MCF 10A (cell line): ENCODE measurements around the gene ADSL. TPM values are rescaled to one million over a fixed set of nuclear protein-coding genes. Genes with fewer than 3 reads are reported as not detected.

Source experiments
- BruUV-seq: library from RNA; stranded (reverse); fragments of 400-500 nt; replicated peaks from 2 replicates; lab custom pipeline; 2021; lab: Mats Ljungman, UMichigan
- CTCF ChIA-PET: fragments of 300-600 bp; sonication (Branson Sonifier 250); formaldehyde crosslinking; extraction: SDS; loops from one replicate; lab custom pipeline; 2021; ENCODE audit warnings: antibody characterized with exemption, inconsistent platforms; lab: Yijun Ruan, JAX
- POLR2A ChIA-PET: fragments of 300-600, 350-650 bp; sonication (Branson Sonifier 250); formaldehyde crosslinking; extraction: SDS; loops from one replicate; lab custom pipeline; 2020; ENCODE audit warnings: antibody characterized with exemption, inconsistent platforms; lab: Yijun Ruan, JAX
- DNase-seq: peaks from one replicate; pipeline ENCODE4 v3.0.0-alpha.2; 2018; ENCODE audit not compliant: unreplicated experiment
- H3K27ac Mint-ChIP-seq: one replicate; pipeline ENCODE4 v1.8.0; 2022; ENCODE audit warnings: mild to moderate bottlenecking, low read depth, mixed read lengths; ENCODE audit not compliant: unreplicated experiment
- H3K27me3 Mint-ChIP-seq: one replicate; pipeline ENCODE4 v1.8.0; 2022; ENCODE audit warnings: mixed read lengths; ENCODE audit not compliant: insufficient read depth, unreplicated experiment
- H3K36me3 Mint-ChIP-seq: one replicate; pipeline ENCODE4 v1.8.0; 2022; ENCODE audit warnings: mild to moderate bottlenecking, moderate library complexity, mixed read lengths; ENCODE audit not compliant: insufficient read depth, unreplicated experiment
- H3K4me1 Mint-ChIP-seq: one replicate; pipeline ENCODE4 v1.8.0; 2022; ENCODE audit warnings: mixed read lengths; ENCODE audit not compliant: insufficient read depth, unreplicated experiment
- H3K4me3 Mint-ChIP-seq: one replicate; pipeline ENCODE4 v1.8.0; 2022; ENCODE audit warnings: mild to moderate bottlenecking, moderate library complexity, mixed read lengths; ENCODE audit not compliant: unreplicated experiment
- H3K9me3 Mint-ChIP-seq: one replicate; pipeline ENCODE4 v1.8.0; 2022; ENCODE audit warnings: mixed read lengths; ENCODE audit not compliant: unreplicated experiment
- CTCF ChIP-seq: fragments of 200-600 bp; IDR thresholded peaks from one replicate; pipeline ENCODE4 v1.8.0; 2022; ENCODE audit warnings: antibody characterized with exemption, mild to moderate bottlenecking; ENCODE audit not compliant: unreplicated experiment
- intact Hi-C: fragments of 100-400 bp; cut with micrococcal nuclease; formaldehyde crosslinking; loops from 2 replicates; pipeline ENCODE4 v1.14.1; 2022
- total RNA-seq: library from RNA; stranded (reverse); gene quantifications from 2 replicates; pipeline ENCODE4 v1.2.3, GENCODE V29; 2022

The ADSL gene
- total RNA-seq, 1 experiment from 2014 or later, result 129 TPM

GRCh38 chr22:40341604-40342003 lies 4.7 kb upstream of the ADSL start:
- no TSS peak for BruUV-seq
- H3K27me3 Mint-ChIP-seq, result no peaks in the 10 kb centered on the region
- ChIA-PET POLR2A (interaction anchor here (0.7 kb wide), 1 partner anchor 52 kb away, joined by 5 read pairs; no protein-coding TSS in a partner anchor), CTCF (no interaction called here)
- no peak for DNase-seq
- H3K4me1 Mint-ChIP-seq, result peaks cover 8% of the 10 kb centered on the region
- H3K4me3 Mint-ChIP-seq, result no peak overlapping the region
- TF ChIP-seq CTCF, result no peak
- H3K36me3 Mint-ChIP-seq, result peaks cover 12% of the 10 kb centered on the region
- intact Hi-C loops, result loop anchor here (10.0 kb wide), 1 partner anchor 407 kb away; no protein-coding TSS in a partner anchor
- H3K27ac Mint-ChIP-seq, result no peak overlapping the region
- H3K9me3 Mint-ChIP-seq, result no peaks in the 10 kb centered on the region

- ChIA-PET CTCF (no interaction called here), POLR2A (interaction anchor here (0.7 kb wide), 1 partner anchor 236 kb away, joined by 4 read pairs; no protein-coding TSS in a partner anchor)
- BruUV-seq, result no TSS peak
- Mint-ChIP-seq H3K27ac (no peak overlapping the region), H3K36me3 (peaks cover 12% of the 10 kb centered on the region), H3K9me3 (no peaks in the 10 kb centered on the region), H3K27me3 (no peaks in the 10 kb centered on the region), H3K4me1 (peaks cover 11% of the 10 kb centered on the region), H3K4me3 (no peak overlapping the region)
- DNase-seq, result no peak
- intact Hi-C loops, result loop anchor here (10.0 kb wide), 1 partner anchor 408 kb away; no protein-coding TSS in a partner anchor
- TF ChIP-seq CTCF, result no peak
Observed at GRCh38 chr22:40342521-40342920, 3.8 kb upstream of the ADSL start.

GRCh38 chr22:40345271-40345670 lies 1.0 kb upstream of the ADSL start:
- intact Hi-C loops, result loop anchor here (10.0 kb wide), 1 partner anchor 410 kb away; no protein-coding TSS in a partner anchor
- ChIA-PET CTCF (interaction anchor here (0.6 to 2.3 kb wide), 3 partner anchors 18 to 810 kb away, joined by 3 to 9 read pairs (median 4); no protein-coding TSS in a partner anchor), POLR2A (interaction anchor here (0.6 to 5.2 kb wide), 20 partner anchors 15 to 843 kb away, joined by 3 to 174 read pairs (median 6); partner anchors contain the start of genes MIEF1, RPS19BP1, SGSM3 and TNRC6B)
- Mint-ChIP-seq H3K9me3 (no peaks in the 10 kb centered on the region), H3K27ac (peak overlapping the region; percentile 87), H3K36me3 (peaks cover 22% of the 10 kb centered on the region), H3K4me1 (peaks cover 23% of the 10 kb centered on the region), H3K4me3 (peak overlapping the region; percentile 93), H3K27me3 (no peaks in the 10 kb centered on the region)
- no peak for TF ChIP-seq CTCF
- BruUV-seq, result no TSS peak
- DNase-seq, result peak; percentile 73

GRCh38 chr22:40345815-40346184 lies 500 bp upstream of the ADSL start:
- H3K27ac Mint-ChIP-seq, result peak overlapping the region; percentile 87
- no peak for TF ChIP-seq CTCF
- intact Hi-C loops, result loop anchor here (2.0 to 10.0 kb wide), 3 partner anchors 167 to 811 kb away; no protein-coding TSS in a partner anchor
- CTCF ChIA-PET, result interaction anchor here (0.6 to 3.3 kb wide), 5 partner anchors 19 to 933 kb away, joined by 3 to 20 read pairs (median 4); no protein-coding TSS in a partner anchor
- POLR2A ChIA-PET, result interaction anchor here (0.6 to 5.2 kb wide), 23 partner anchors 16 to 844 kb away, joined by 3 to 174 read pairs (median 6); partner anchors contain the start of genes ATF4, MIEF1, RPS19BP1 and SGSM3
- no peaks in the 10 kb centered on the region for H3K27me3 Mint-ChIP-seq
- H3K36me3 Mint-ChIP-seq, result peaks cover 28% of the 10 kb centered on the region
- peak; percentile 51 for DNase-seq
- no peaks in the 10 kb centered on the region for H3K9me3 Mint-ChIP-seq
- TSS peak; percentile 92 for BruUV-seq
- peak overlapping the region; percentile 93 for H3K4me3 Mint-ChIP-seq
- peaks cover 23% of the 10 kb centered on the region for H3K4me1 Mint-ChIP-seq
